Measurements from ENCODE around the gene CGB8. TPM values are rescaled to one million over a fixed set of nuclear protein-coding genes. Genes with fewer than 3 reads are reported as not detected.
"Not testable (repeated sequence)": the region's sequence is repeated elsewhere in the genome, so short reads cannot be mapped to it uniquely, and the experiment has no call there.

Gene CGB8
- total RNA-seq, 1 donor from 2014 or later, result not detected

DNA sequence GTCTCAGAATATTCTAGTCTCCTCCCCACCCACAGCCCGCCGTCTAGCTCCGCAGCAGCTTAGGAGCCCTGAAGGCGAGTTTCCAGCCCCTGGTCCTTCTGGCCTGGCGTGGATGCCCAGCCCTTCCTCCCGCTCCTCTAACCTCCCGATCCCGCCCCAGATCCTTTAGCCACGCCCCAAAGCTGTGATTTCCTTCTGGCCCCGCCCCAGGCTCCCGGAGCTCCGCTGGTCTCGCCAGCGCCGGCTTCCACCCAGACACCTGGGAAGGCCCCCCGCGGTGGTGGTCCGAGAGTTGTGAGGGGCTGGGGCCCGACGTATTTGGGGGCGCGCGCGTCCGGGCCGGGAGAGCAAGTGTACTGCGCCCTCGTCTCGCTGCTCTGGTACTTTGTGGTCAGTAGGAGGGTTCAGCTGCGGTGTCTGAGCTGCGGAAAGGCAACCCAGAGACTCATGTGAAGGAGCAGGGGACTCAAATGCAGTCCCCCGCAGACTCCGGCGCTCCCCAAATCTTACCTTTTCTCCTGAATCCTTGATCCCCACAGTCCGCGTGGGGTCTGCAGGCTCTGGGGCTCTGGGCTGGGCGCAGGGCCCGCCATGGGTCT lies 8.8 kb upstream of the CGB8 start, which contains the start of gene CGB7:
CGB7 (minus strand) TSS at position 114 of the 599 bp plus-strand sequence. CDS start 2,374 bp downstream, outside the sequence.
- H3K4me1 Mint-ChIP-seq (ENCODE audit: low read depth, unreplicated experiment), result no peaks in the 10 kb centered on the region
- H3K9me3 Mint-ChIP-seq (ENCODE audit: unreplicated experiment), result no peaks in the 10 kb centered on the region
- no peak within 1 kb of the TSS for H3K27ac Mint-ChIP-seq (ENCODE audit: unreplicated experiment)
- H3K36me3 Mint-ChIP-seq (ENCODE audit: unreplicated experiment), result no peaks in the 10 kb centered on the region
- peak within 1 kb of the TSS; percentile 74 for H3K4me3 Mint-ChIP-seq (ENCODE audit: unreplicated experiment)
- peak; percentile 81 for DNase-seq
- peaks cover 17% of the 10 kb centered on the region for H3K27me3 Mint-ChIP-seq (ENCODE audit: unreplicated experiment)
- TF ChIP-seq, protein P1, sequence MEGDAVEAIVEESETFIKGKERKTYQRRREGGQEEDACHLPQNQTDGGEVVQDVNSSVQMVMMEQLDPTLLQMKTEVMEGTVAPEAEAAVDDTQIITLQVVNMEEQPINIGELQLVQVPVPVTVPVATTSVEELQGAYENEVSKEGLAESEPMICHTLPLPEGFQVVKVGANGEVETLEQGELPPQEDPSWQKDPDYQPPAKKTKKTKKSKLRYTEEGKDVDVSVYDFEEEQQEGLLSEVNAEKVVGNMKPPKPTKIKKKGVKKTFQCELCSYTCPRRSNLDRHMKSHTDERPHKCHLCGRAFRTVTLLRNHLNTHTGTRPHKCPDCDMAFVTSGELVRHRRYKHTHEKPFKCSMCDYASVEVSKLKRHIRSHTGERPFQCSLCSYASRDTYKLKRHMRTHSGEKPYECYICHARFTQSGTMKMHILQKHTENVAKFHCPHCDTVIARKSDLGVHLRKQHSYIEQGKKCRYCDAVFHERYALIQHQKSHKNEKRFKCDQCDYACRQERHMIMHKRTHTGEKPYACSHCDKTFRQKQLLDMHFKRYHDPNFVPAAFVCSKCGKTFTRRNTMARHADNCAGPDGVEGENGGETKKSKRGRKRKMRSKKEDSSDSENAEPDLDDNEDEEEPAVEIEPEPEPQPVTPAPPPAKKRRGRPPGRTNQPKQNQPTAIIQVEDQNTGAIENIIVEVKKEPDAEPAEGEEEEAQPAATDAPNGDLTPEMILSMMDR (IDR thresholded peaks at IDR 0.05; ENCODE audit: partially characterized antibody, unreplicated experiment), result no peak

GRCh38 chr19:49056902-49057596 lies 8.1 kb upstream of the CGB8 start:
- DNase-seq; H3K27ac Mint-ChIP-seq (ENCODE audit: unreplicated experiment); H3K36me3 Mint-ChIP-seq (ENCODE audit: unreplicated experiment); H3K4me1 Mint-ChIP-seq (ENCODE audit: low read depth, unreplicated experiment); H3K9me3 Mint-ChIP-seq (ENCODE audit: unreplicated experiment): not testable (repeated sequence)
- Mint-ChIP-seq H3K27me3 (ENCODE audit: unreplicated experiment) (peaks cover 17% of the 10 kb centered on the region), H3K4me3 (ENCODE audit: unreplicated experiment) (peak overlapping the region; percentile 73)

- Mint-ChIP-seq H3K4me3 (ENCODE audit: unreplicated experiment) (peak overlapping the region; percentile 55), H3K27me3 (ENCODE audit: unreplicated experiment) (peaks cover 17% of the 10 kb centered on the region), H3K36me3 (ENCODE audit: unreplicated experiment) (no peaks in the 10 kb centered on the region), H3K27ac (ENCODE audit: unreplicated experiment) (no peak overlapping the region), H3K4me1 (ENCODE audit: low read depth, unreplicated experiment) (no peaks in the 10 kb centered on the region), H3K9me3 (ENCODE audit: unreplicated experiment) (no peaks in the 10 kb centered on the region)
- DNase-seq, result peak; percentile 75
- TF ChIP-seq, protein P1 (IDR thresholded peaks at IDR 0.05; ENCODE audit: partially characterized antibody, unreplicated experiment), result peak; percentile 34
Measured at GRCh38 chr19:49056101-49056901, 7.4 kb upstream of the CGB8 start.

DNA sequence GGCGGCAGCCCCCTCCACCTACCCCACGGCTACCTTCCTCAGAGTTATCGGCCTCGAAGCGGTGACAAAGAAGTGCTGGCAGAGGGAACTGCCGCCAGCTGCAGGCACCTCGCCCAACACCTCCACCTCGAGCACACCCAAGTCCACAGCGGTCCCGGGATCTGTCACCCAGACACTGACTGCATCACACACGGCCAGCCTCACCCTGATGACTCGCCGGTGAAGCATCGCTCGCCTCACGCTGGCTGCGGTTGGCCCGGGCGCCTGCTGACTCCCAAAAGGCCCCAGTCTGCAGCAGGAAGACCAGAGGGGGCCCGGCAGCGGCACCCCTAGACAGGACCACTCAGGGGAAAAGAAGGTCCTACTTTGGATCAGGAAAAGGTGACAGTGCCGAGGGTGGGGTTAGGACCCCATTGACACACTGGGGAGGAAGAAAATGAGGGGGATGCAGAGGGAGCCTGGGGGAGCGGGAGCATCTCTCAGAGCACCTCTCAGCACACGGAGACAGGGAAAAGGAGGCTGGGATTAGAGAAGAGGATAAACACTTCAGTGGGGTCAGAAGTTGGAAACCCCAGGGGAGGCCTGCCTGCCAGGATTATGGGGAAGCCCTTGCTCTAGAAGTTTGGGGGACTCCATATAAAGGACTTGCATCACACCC lies 1.6 kb upstream of the CGB8 start:
- not testable (repeated sequence) for H3K4me3 Mint-ChIP-seq (ENCODE audit: unreplicated experiment); H3K36me3 Mint-ChIP-seq (ENCODE audit: unreplicated experiment); H3K27me3 Mint-ChIP-seq (ENCODE audit: unreplicated experiment); H3K27ac Mint-ChIP-seq (ENCODE audit: unreplicated experiment); H3K4me1 Mint-ChIP-seq (ENCODE audit: low read depth, unreplicated experiment); H3K9me3 Mint-ChIP-seq (ENCODE audit: unreplicated experiment); DNase-seq

GRCh38 chr19:49049834-49050233 lies 923 bp upstream of the CGB8 start:
- not testable (repeated sequence) for H3K9me3 Mint-ChIP-seq (ENCODE audit: unreplicated experiment); DNase-seq; H3K4me3 Mint-ChIP-seq (ENCODE audit: unreplicated experiment); H3K27me3 Mint-ChIP-seq (ENCODE audit: unreplicated experiment); H3K4me1 Mint-ChIP-seq (ENCODE audit: low read depth, unreplicated experiment); H3K36me3 Mint-ChIP-seq (ENCODE audit: unreplicated experiment)
- H3K27ac Mint-ChIP-seq (ENCODE audit: unreplicated experiment), result peak overlapping the region; percentile 25

- H3K27me3 Mint-ChIP-seq (ENCODE audit: unreplicated experiment); H3K36me3 Mint-ChIP-seq (ENCODE audit: unreplicated experiment); H3K4me3 Mint-ChIP-seq (ENCODE audit: unreplicated experiment); H3K27ac Mint-ChIP-seq (ENCODE audit: unreplicated experiment); H3K9me3 Mint-ChIP-seq (ENCODE audit: unreplicated experiment); H3K4me1 Mint-ChIP-seq (ENCODE audit: low read depth, unreplicated experiment); DNase-seq: not testable (repeated sequence)
Measured at GRCh38 chr19:49043548-49043947, 5.4 kb downstream of the CGB8 start, which contains the start of gene CGB5. TSS of gene CGB5 (plus strand) at chr19:49043848. CDS start at chr19:49044210, 362 bp downstream.

DNA sequence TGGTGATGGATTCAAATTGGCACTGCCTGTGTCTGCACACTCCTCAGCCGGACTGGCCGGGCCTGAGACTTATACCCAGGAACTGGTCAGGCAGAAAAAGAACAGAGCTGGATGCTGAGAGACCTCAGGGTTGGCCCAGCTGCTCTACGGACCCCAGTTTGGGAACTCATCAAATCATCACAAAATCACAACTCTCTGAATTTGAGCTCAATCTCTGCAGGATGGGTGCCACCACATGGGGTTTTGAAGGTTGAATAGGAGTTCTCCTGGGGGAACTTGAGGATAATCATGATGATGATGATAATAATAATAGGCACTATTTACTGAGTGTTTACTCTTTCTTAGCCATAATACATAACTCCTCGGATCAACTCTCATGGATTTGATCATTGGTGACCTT lies 6.2 kb downstream of the CGB8 start:
- H3K9me3 Mint-ChIP-seq (ENCODE audit: unreplicated experiment); H3K36me3 Mint-ChIP-seq (ENCODE audit: unreplicated experiment); H3K4me3 Mint-ChIP-seq (ENCODE audit: unreplicated experiment); H3K27me3 Mint-ChIP-seq (ENCODE audit: unreplicated experiment); H3K27ac Mint-ChIP-seq (ENCODE audit: unreplicated experiment); DNase-seq; H3K4me1 Mint-ChIP-seq (ENCODE audit: low read depth, unreplicated experiment): not testable (repeated sequence)

Data from glutamatergic neuron (in vitro differentiated cells).